WTC11 (cell line): ENCODE measurements around the gene KCNN1. TPM values are rescaled to one million over a fixed set of nuclear protein-coding genes. Genes with fewer than 3 reads are reported as not detected.

ENCODE experiments used
- ATAC-seq: fragments of 200-7000 bp; cut with Tn5 transposase; 2 replicates; pipeline ENCODE4 v1.10.0; 2021; ENCODE audit warnings: mild to moderate bottlenecking, moderate library complexity
- CTCF ChIA-PET: fragments of 300-600 bp; sonication (Branson Sonifier 250); formaldehyde crosslinking; loops from one replicate; lab custom pipeline; 2021; ENCODE audit warnings: antibody characterized with exemption; lab: Charles Lee
- POLR2A ChIA-PET: fragments of 350-600 bp; sonication (Branson Sonifier 250); formaldehyde crosslinking; loops from one replicate; lab custom pipeline; 2021; ENCODE audit warnings: antibody characterized with exemption; lab: Charles Lee
- DNase-seq: peaks from one replicate; pipeline ENCODE4 v3.0.0; 2021; ENCODE audit warnings: low spot score
- H3K27ac Mint-ChIP-seq: 2 replicates; pipeline ENCODE4 v1.8.0; 2021; ENCODE audit warnings: mixed read lengths
- H3K27me3 Mint-ChIP-seq: 2 replicates; pipeline ENCODE4 v1.8.0; 2021; ENCODE audit warnings: low read depth, mild to moderate bottlenecking, moderate library complexity, mixed read lengths
- H3K36me3 Mint-ChIP-seq: 2 replicates; pipeline ENCODE4 v1.8.0; 2021; ENCODE audit warnings: mixed read lengths
- H3K4me1 Mint-ChIP-seq: 2 replicates; pipeline ENCODE4 v1.8.0; 2022; ENCODE audit warnings: mixed read lengths
- H3K4me3 Mint-ChIP-seq: 2 replicates; pipeline ENCODE4 v1.8.0; 2021; ENCODE audit warnings: mild to moderate bottlenecking, moderate library complexity, mixed read lengths
- H3K9me3 Mint-ChIP-seq: 2 replicates; pipeline ENCODE4 v1.8.0; 2021; ENCODE audit warnings: mixed read lengths
- CBFB ChIP-seq: sonication (generic); formaldehyde crosslinking; IDR thresholded peaks from 2 replicates; pipeline ENCODE4 v1.8.1; 2022; ENCODE audit warnings: mild to moderate bottlenecking, low read depth, missing genetic modification reagents
- ESRRA ChIP-seq: sonication (generic); formaldehyde crosslinking; IDR thresholded peaks from 2 replicates; pipeline ENCODE4 v1.8.1; 2022; ENCODE audit warnings: mild to moderate bottlenecking, missing genetic modification reagents, borderline replicate concordance
- ETV6 ChIP-seq: sonication (generic); formaldehyde crosslinking; IDR thresholded peaks from 2 replicates; pipeline ENCODE4 v1.8.1; 2022; ENCODE audit warnings: mild to moderate bottlenecking, missing genetic modification reagents
- FOXK1 ChIP-seq: sonication (generic); formaldehyde crosslinking; IDR thresholded peaks from 2 replicates; pipeline ENCODE4 v1.8.0; 2022; ENCODE audit warnings: mild to moderate bottlenecking, moderate library complexity, missing genetic modification reagents
- GABPB1 ChIP-seq: sonication (generic); formaldehyde crosslinking; IDR thresholded peaks from 2 replicates; pipeline ENCODE4 v1.8.1; 2023; ENCODE audit warnings: mild to moderate bottlenecking, missing genetic modification reagents
- GTF2I ChIP-seq: fragments of 250-450 bp; sonication (Bioruptor Pico); conservative IDR thresholded peaks from 2 replicates; pipeline ENCODE4 v1.4.0; 2021; ENCODE audit warnings: mild to moderate bottlenecking
- IRF2 ChIP-seq: sonication (generic); formaldehyde crosslinking; IDR thresholded peaks from 2 replicates; pipeline ENCODE4 v1.8.0; 2022; ENCODE audit warnings: low read depth, missing genetic modification reagents, borderline replicate concordance
- KAT7 ChIP-seq: sonication (generic); formaldehyde crosslinking; IDR thresholded peaks from 2 replicates; pipeline ENCODE4 v1.8.1; 2023; ENCODE audit warnings: missing genetic modification reagents, mild to moderate bottlenecking, borderline replicate concordance
- NFE2L1 ChIP-seq: sonication (generic); formaldehyde crosslinking; IDR thresholded peaks from 2 replicates; pipeline ENCODE4 v1.8.1; 2023; ENCODE audit warnings: missing genetic modification reagents
- NR3C1 ChIP-seq: sonication (generic); formaldehyde crosslinking; conservative IDR thresholded peaks from 2 replicates; pipeline ENCODE4 v1.8.1; 2023; ENCODE audit warnings: low read depth, mild to moderate bottlenecking, missing genetic modification reagents
- PREB ChIP-seq: sonication (generic); formaldehyde crosslinking; IDR thresholded peaks from 2 replicates; pipeline ENCODE4 v1.8.1; 2022; ENCODE audit warnings: mild to moderate bottlenecking, missing genetic modification reagents, moderate library complexity, borderline replicate concordance
- SMAD3 ChIP-seq: sonication (generic); formaldehyde crosslinking; IDR thresholded peaks from 2 replicates; pipeline ENCODE4 v1.8.0; 2022; ENCODE audit warnings: missing genetic modification reagents, mild to moderate bottlenecking, borderline replicate concordance
- SP1 ChIP-seq: sonication (generic); formaldehyde crosslinking; conservative IDR thresholded peaks from 2 replicates; pipeline ENCODE4 v1.8.1; 2022; ENCODE audit warnings: missing genetic modification reagents
- TCF7 ChIP-seq: sonication (generic); formaldehyde crosslinking; IDR thresholded peaks from 2 replicates; pipeline ENCODE4 v1.8.0; 2022; ENCODE audit warnings: mild to moderate bottlenecking, low read depth, missing genetic modification reagents, moderate library complexity
- TEAD1 ChIP-seq: sonication (generic); formaldehyde crosslinking; IDR thresholded peaks from 2 replicates; pipeline ENCODE4 v1.8.0; 2022; ENCODE audit warnings: mild to moderate bottlenecking, missing genetic modification reagents
- TEAD4 ChIP-seq: sonication (generic); formaldehyde crosslinking; IDR thresholded peaks from 2 replicates; pipeline ENCODE4 v1.8.0; 2022; ENCODE audit warnings: mild to moderate bottlenecking, missing genetic modification reagents
- TP53 ChIP-seq: sonication (generic); formaldehyde crosslinking; IDR thresholded peaks from 2 replicates; pipeline ENCODE4 v1.8.1; 2023; ENCODE audit warnings: mild to moderate bottlenecking, missing genetic modification reagents
- USF1 ChIP-seq: sonication (generic); formaldehyde crosslinking; IDR thresholded peaks from 2 replicates; pipeline ENCODE4 v1.8.0; 2022; ENCODE audit warnings: mild to moderate bottlenecking, missing genetic modification reagents
- ZMAT4 ChIP-seq: fragments of 250-450 bp; sonication (Bioruptor Pico); IDR thresholded peaks from 2 replicates; pipeline ENCODE4 v1.9.0; 2021; ENCODE audit warnings: mild to moderate bottlenecking
- ZNF121 ChIP-seq: sonication (generic); formaldehyde crosslinking; IDR thresholded peaks from 2 replicates; pipeline ENCODE4 v1.8.0; 2023; ENCODE audit warnings: missing genetic modification reagents
- ZNF232 ChIP-seq: sonication (generic); formaldehyde crosslinking; IDR thresholded peaks from 2 replicates; pipeline ENCODE4 v1.8.0; 2022; ENCODE audit warnings: mild to moderate bottlenecking, missing genetic modification reagents
- ZNF423 ChIP-seq: fragments of 250-450 bp; sonication (Bioruptor Pico); IDR thresholded peaks from 2 replicates; pipeline ENCODE4 v2.1.2; 2022; ENCODE audit warnings: mild to moderate bottlenecking, moderate library complexity
- total RNA-seq: library from RNA; stranded (reverse); gene quantifications from 3 replicates; pipeline ENCODE4 v1.2.3, GENCODE V29; 2021
- TF ChIP-seq, protein P1 (sequence below): sonication (generic); formaldehyde crosslinking; conservative IDR thresholded peaks from 2 replicates; pipeline ENCODE4 v1.8.1; 2022; ENCODE audit warnings: mild to moderate bottlenecking, missing genetic modification reagents
- TF ChIP-seq, protein P2 (sequence below): sonication (generic); formaldehyde crosslinking; IDR thresholded peaks from 2 replicates; pipeline ENCODE4 v1.8.1; 2023; ENCODE audit warnings: mild to moderate bottlenecking, moderate library complexity, missing genetic modification reagents
- TF ChIP-seq, protein P3 (sequence below): sonication (generic); formaldehyde crosslinking; IDR thresholded peaks from 2 replicates; pipeline ENCODE4 v1.8.1; 2022; ENCODE audit warnings: missing genetic modification reagents, borderline replicate concordance
- TF ChIP-seq, protein P4 (sequence below): sonication (generic); formaldehyde crosslinking; IDR thresholded peaks from 2 replicates; pipeline ENCODE4 v1.8.1; 2023; ENCODE audit warnings: mild to moderate bottlenecking, missing genetic modification reagents, moderate library complexity
- TF ChIP-seq, protein P5 (sequence below): sonication (generic); formaldehyde crosslinking; IDR thresholded peaks from 2 replicates; pipeline ENCODE4 v1.8.1; 2022; ENCODE audit warnings: low read depth, missing genetic modification reagents, borderline replicate concordance

The KCNN1 gene
- total RNA-seq, 1 experiment from 2014 or later = 15.3 TPM

DNA sequence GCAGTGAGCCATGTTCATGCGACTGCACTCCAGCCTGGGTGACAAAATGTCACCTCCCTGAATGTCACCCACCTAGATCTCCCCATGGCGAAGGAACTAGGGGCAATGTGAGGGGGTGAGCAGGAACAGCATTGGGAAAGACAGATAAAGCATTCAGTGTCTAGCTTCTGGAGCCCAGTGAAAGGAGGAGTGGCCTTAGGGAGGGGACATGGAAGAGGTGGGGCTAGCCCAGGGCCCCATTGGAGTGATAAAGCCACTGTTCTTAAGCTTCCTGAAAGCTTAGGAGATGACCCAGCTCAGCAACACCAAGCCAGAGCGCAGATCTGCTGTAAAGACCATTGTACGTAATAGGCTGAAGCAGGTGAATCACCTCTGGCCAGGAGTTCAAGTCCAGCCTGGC lies 13.0 kb upstream of the KCNN1 start:
- no peak for TF ChIP-seq ZMAT4 (CRISPR knock-in tag)
- TF ChIP-seq, protein P1, sequence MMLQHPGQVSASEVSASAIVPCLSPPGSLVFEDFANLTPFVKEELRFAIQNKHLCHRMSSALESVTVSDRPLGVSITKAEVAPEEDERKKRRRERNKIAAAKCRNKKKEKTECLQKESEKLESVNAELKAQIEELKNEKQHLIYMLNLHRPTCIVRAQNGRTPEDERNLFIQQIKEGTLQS = no peak
- no peak for TF ChIP-seq NR3C1 (CRISPR knock-in tag)
- TF ChIP-seq SMAD3 (CRISPR knock-in tag) = no peak
- TF ChIP-seq, protein P2, sequence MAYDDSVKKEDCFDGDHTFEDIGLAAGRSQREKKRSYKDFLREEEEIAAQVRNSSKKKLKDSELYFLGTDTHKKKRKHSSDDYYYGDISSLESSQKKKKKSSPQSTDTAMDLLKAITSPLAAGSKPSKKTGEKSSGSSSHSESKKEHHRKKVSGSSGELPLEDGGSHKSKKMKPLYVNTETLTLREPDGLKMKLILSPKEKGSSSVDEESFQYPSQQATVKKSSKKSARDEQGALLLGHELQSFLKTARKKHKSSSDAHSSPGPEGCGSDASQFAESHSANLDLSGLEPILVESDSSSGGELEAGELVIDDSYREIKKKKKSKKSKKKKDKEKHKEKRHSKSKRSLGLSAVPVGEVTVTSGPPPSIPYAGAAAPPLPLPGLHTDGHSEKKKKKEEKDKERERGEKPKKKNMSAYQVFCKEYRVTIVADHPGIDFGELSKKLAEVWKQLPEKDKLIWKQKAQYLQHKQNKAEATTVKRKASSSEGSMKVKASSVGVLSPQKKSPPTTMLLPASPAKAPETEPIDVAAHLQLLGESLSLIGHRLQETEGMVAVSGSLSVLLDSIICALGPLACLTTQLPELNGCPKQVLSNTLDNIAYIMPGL = no peak
- no peak for TF ChIP-seq TP53
- TF ChIP-seq KAT7 (CRISPR knock-in tag) = no peak
- no peak for TF ChIP-seq SP1 (CRISPR knock-in tag)
- no peak for TF ChIP-seq ZNF121 (CRISPR knock-in tag)
- TF ChIP-seq ETV6 = no peak
- no peak for TF ChIP-seq TCF7 (CRISPR knock-in tag)
- TF ChIP-seq GTF2I (CRISPR knock-in tag) = no peak
- no peak for TF ChIP-seq FOXK1 (CRISPR knock-in tag)
- no peak for TF ChIP-seq NFE2L1 (CRISPR knock-in tag)
- no peak for TF ChIP-seq ESRRA (CRISPR knock-in tag)
- TF ChIP-seq CBFB (CRISPR knock-in tag) = no peak
- TF ChIP-seq, protein P3, sequence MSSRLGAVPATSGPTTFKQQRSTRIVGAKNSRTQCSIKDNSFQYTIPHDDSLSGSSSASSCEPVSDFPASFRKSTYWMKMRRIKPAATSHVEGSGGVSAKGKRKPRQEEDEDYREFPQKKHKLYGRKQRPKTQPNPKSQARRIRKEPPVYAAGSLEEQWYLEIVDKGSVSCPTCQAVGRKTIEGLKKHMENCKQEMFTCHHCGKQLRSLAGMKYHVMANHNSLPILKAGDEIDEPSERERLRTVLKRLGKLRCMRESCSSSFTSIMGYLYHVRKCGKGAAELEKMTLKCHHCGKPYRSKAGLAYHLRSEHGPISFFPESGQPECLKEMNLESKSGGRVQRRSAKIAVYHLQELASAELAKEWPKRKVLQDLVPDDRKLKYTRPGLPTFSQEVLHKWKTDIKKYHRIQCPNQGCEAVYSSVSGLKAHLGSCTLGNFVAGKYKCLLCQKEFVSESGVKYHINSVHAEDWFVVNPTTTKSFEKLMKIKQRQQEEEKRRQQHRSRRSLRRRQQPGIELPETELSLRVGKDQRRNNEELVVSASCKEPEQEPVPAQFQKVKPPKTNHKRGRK (CRISPR knock-in tag) = no peak
- no peak for TF ChIP-seq ZNF423 (CRISPR knock-in tag)
- TF ChIP-seq, protein P4, sequence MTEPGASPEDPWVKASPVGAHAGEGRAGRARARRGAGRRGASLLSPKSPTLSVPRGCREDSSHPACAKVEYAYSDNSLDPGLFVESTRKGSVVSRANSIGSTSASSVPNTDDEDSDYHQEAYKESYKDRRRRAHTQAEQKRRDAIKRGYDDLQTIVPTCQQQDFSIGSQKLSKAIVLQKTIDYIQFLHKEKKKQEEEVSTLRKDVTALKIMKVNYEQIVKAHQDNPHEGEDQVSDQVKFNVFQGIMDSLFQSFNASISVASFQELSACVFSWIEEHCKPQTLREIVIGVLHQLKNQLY = no peak
- ChIA-PET CTCF (interaction anchor here (0.6 to 5.0 kb wide), 9 partner anchors 9 to 513 kb away, joined by 3 to 43 read pairs (median 5); partner anchors contain the start of genes ARRDC2 and RPL18A), POLR2A (interaction anchor here (0.5 kb wide), 1 partner anchor 11 kb away, joined by 5 read pairs; no protein-coding TSS in a partner anchor)
- 0 out of 2 replicates have a peak, but pooled peaks have one; percentile 3 for ATAC-seq
- H3K27ac Mint-ChIP-seq = no peak overlapping the region
- peaks cover 25% of the 10 kb centered on the region for H3K4me1 Mint-ChIP-seq
- H3K4me3 Mint-ChIP-seq = peak overlapping the region; percentile 74
- H3K27me3 Mint-ChIP-seq = peaks cover 54% of the 10 kb centered on the region
- H3K9me3 Mint-ChIP-seq = no peaks in the 10 kb centered on the region
- H3K36me3 Mint-ChIP-seq = no peaks in the 10 kb centered on the region
- no peak for DNase-seq

- TF ChIP-seq TEAD4 (no peak), GABPB1 (CRISPR knock-in tag) (no peak), ETV6 (no peak), ZNF232 (no peak), PREB (no peak), USF1 (CRISPR knock-in tag) (no peak), ESRRA (CRISPR knock-in tag) (no peak), TEAD1 (no peak), IRF2 (no peak)
- TF ChIP-seq, protein P5, sequence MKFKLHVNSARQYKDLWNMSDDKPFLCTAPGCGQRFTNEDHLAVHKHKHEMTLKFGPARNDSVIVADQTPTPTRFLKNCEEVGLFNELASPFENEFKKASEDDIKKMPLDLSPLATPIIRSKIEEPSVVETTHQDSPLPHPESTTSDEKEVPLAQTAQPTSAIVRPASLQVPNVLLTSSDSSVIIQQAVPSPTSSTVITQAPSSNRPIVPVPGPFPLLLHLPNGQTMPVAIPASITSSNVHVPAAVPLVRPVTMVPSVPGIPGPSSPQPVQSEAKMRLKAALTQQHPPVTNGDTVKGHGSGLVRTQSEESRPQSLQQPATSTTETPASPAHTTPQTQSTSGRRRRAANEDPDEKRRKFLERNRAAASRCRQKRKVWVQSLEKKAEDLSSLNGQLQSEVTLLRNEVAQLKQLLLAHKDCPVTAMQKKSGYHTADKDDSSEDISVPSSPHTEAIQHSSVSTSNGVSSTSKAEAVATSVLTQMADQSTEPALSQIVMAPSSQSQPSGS (CRISPR knock-in tag) = no peak
- TF ChIP-seq, all 79 proteins: peak for 0
- POLR2A ChIA-PET = interaction anchor here (0.6 kb wide), 1 partner anchor 85 kb away, joined by 4 read pairs; no protein-coding TSS in a partner anchor
- H3K36me3 Mint-ChIP-seq = no peaks in the 10 kb centered on the region
- DNase-seq (no peak), ATAC-seq (no peak)
- no peaks in the 10 kb centered on the region for H3K9me3 Mint-ChIP-seq
- no peak overlapping the region for H3K4me3 Mint-ChIP-seq
- H3K27me3 Mint-ChIP-seq = peaks cover 48% of the 10 kb centered on the region
- peaks cover 22% of the 10 kb centered on the region for H3K4me1 Mint-ChIP-seq
- H3K27ac Mint-ChIP-seq = no peak overlapping the region
- CTCF ChIA-PET = interaction anchor here (0.7 to 5.0 kb wide), 6 partner anchors 8 to 95 kb away, joined by 3 to 43 read pairs (median 7); partner anchors contain the start of gene RPL18A
Observed at GRCh38 chr19:17954401-17954800, 12.5 kb upstream of the KCNN1 start.
